Choroid plexus epithelial cell (primary cell): ENCODE results near the gene FADD.
A peak's percentile ranks its signal among the peaks of the same experiment; 100 is the strongest.
"Not testable (repeated sequence)": the region's sequence is repeated elsewhere in the genome, so short reads cannot be mapped to it uniquely, and the experiment has no call there.

ENCODE experiments used
- DNase-seq: peaks from one replicate; pipeline ENCODE4 v3.0.0-alpha.2; 2010; ENCODE audit warnings: low read depth
- H3K4me3 ChIP-seq: 2 replicates; pipeline ENCODE4 v1.5.1; 2011; ENCODE audit warnings: low read depth, mild to moderate bottlenecking, control low read depth, low read length, moderate library complexity
- TF ChIP-seq, protein P1 (sequence below): conservative IDR thresholded peaks from 2 replicates; pipeline ENCODE4 v1.5.1; 2011; ENCODE audit warnings: low read depth, mild to moderate bottlenecking, control low read depth, inconsistent platforms, low read length, moderate library complexity

The FADD gene

DNA sequence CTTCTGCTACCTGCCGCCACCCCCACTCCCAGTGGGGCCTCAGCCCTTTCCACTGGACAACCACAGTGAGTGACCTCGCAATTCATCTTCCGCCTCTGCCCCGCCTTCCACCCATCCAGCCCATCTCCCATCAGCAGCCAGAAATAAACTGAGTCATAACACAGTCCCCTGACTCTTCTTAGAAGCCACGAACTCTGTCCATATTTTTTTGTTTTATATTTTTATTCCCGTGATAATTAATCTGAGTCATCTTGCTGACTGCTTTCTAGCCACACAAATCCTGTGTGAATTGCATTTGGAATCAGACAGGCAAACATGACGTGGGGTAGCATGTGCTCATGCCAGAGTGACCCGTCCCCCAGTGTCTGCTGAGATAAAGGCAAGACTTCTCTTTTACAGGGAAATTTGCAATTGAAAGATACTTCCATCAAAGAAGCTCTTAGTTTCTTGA lies 7.0 kb downstream of the FADD start:
- peak; percentile 89 for DNase-seq
- H3K4me3 ChIP-seq: no peak overlapping the region
- TF ChIP-seq, protein P1, sequence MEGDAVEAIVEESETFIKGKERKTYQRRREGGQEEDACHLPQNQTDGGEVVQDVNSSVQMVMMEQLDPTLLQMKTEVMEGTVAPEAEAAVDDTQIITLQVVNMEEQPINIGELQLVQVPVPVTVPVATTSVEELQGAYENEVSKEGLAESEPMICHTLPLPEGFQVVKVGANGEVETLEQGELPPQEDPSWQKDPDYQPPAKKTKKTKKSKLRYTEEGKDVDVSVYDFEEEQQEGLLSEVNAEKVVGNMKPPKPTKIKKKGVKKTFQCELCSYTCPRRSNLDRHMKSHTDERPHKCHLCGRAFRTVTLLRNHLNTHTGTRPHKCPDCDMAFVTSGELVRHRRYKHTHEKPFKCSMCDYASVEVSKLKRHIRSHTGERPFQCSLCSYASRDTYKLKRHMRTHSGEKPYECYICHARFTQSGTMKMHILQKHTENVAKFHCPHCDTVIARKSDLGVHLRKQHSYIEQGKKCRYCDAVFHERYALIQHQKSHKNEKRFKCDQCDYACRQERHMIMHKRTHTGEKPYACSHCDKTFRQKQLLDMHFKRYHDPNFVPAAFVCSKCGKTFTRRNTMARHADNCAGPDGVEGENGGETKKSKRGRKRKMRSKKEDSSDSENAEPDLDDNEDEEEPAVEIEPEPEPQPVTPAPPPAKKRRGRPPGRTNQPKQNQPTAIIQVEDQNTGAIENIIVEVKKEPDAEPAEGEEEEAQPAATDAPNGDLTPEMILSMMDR: no peak

DNA sequence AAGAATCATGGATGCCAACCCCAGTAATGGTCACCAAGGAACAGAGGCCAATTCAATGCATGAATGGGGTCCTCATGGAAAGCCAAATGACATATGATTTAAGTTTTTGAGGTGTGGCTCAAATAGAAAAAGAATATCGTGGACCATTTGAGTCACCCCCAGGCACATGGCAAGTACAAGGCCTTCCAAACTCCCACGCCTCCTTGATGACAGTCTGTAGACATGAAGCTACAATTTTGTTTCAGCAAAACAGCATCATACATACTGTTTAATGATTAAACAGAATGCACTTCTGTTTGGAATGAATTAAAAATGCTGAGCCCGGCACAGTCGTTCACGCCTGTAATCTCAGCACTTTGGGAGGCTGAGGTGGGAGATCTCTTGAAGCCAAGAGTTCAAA lies 7.4 kb downstream of the FADD start:
- H3K4me3 ChIP-seq: no peak overlapping the region
- TF ChIP-seq, protein P1: no peak
- DNase-seq: no peak

DNA sequence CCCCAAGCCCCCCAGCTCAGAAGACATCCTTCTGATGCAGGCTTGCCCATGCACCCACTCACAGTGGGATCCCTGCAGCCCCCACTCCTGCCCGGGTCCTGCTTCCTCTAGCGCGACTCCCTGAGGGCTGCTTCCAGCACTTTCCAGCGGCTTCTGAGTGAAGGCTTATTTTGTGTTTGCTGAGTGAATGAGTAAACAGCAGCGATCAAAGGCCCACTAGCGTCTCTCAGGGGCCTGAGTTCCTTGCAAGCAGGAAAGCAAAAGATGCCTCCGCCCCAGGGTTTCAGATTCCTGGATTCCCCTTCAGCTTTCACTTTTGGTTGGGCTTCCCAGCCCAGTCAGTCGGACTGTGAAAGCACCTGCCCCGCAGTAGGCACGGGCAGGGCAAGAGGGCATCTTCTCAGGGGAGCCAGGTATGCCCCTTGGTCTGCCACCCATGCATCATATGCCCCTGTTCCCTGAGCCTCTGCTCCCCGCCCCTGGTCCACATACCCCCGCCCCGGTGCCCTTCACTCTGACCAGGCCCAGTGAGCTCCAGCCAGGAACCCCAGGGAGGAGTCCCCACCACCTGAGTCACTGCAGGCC lies 9.2 kb downstream of the FADD start:
- TF ChIP-seq, protein P1: no peak
- peak; percentile 37 for DNase-seq
- no peak overlapping the region for H3K4me3 ChIP-seq

DNA sequence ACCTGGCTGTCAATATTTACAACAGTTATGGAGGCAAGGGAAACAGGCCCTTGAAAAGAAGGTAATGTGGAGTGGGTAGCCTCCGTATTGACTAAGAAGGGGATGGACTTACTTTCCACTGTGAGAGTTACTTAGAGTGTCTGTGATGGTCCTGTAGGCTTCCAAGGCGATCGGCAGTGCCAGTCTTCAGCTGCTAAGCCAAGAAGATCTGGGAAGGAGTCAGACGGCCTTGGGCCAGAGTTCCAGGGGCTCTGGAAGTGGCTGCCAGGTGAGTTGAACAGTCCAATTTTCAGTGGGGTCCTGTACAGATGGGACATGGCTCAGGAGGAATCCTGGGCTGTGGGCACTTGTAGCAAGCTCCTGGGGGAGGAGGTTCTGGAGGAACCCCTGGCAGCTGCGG lies 14.3 kb downstream of the FADD start:
- not testable (repeated sequence) for H3K4me3 ChIP-seq, DNase-seq

DNA sequence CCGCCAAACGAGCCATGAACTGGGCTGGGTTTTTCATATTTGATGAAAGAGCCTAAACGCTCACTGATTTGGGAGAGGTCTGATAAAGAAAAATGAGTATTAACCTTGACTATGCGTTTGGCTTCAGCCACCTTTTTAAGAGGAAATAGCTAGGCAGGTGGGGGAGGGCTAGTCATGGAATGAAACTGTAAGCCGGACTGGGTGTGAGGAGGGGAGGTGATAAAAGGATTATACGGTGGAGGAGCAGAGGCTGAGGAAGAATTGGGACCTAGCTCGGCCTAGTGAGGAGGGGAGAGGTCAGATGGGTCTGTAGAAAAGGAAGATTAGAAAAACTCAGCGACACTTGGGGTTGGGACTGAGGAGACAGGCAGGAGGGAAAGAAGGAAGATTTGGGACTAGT lies 15.0 kb downstream of the FADD start:
- DNase-seq: not testable (repeated sequence)

DNA sequence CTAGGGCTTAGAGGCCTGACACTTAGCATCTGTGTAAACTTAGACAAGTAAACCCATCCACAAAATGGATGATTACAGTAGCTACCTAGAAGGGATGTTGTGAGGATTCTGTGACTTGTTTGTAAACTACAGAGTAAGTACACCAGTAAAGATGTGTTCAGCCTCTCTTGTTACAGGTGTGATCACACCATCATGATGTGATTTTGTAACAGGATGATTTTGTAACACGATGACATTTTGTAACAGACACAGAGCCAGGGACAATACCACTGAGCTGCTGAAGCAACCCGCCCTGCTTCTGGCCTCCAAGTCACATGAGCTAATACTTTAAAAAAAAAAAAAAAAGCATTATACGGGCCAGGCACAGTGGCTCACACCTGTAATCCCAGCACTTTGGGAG lies 17.0 kb downstream of the FADD start:
- TF ChIP-seq, protein P1: no peak
- no peak for DNase-seq
- H3K4me3 ChIP-seq: no peak overlapping the region

More for the DNA sequence above, 15.0 kb downstream of the FADD start:
- not testable (repeated sequence) for H3K4me3 ChIP-seq

DNA sequence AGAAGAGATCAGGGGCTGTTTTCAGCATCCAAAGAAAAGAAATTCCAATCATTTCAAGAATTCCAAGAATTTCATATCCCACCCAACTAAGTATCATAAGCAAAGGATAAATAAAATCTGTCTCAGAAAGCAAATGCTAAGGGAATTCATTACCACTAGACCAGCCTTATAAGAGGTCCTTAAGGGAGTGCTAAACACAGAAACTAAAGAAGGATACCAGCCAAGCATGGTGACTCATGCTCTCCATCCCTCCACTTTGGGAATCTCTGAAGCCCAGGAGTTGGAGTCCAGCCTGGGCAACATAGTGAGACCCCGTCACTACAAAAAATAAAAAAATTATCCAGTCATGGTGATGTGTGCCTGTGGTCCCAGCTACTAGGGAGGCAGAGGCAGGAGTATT lies 17.8 kb downstream of the FADD start:
- H3K4me3 ChIP-seq: no peak overlapping the region
- DNase-seq: no peak
- TF ChIP-seq, protein P1: no peak

DNA sequence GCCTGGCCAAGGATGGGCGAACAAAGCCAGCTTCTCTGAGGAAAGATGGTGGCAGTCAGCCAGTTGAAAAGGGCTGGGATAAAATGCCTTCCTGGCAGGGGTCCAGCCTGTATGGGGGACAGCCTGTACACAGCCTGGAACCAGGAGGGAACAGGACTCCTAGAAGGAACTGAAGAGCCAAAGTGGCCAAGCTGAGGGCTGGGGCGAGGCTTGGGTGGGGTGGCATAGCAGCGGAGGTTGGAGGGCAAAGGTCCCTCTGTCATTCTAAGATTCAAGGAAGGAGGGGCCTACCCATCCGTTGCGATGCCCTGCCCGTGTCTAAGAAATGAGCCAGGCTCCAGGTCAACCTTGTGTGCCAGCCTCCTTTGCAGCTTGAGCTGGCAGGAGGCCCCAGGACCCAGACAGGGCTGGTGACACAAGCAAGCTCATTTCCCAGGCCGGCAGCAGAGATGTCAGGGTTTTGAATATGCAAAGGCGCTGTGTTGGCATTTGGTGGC lies 22.6 kb downstream of the FADD start:
- TF ChIP-seq, protein P1: no peak
- H3K4me3 ChIP-seq: no peak overlapping the region
- DNase-seq: no peak
